Body of pancreas (tissue), 4 donors: ENCODE measurements around the gene RNF213. TPM values are rescaled to one million over a fixed set of nuclear protein-coding genes. Genes with fewer than 3 reads are reported as not detected.

Experiments
- ATAC-seq: fragments of 150-250 bp; one replicate; pipeline ENCODE4 v1.9.1; 2016
- DNase-seq, 4 donors: peaks; one replicate each; pipeline ENCODE4 v3.0.0-alpha.2; 2019
- H3K27ac ChIP-seq, 4 donors: fragments of 200-600 bp; sonication (generic); 1 replicate in 3 of 4; 2 replicates in 1 of 4; pipeline versions ENCODE4 v1.5.1 to v1.6.1; 2016 to 2019; ENCODE audit warnings: mild to moderate bottlenecking in 1 of 4, mixed read lengths in 1 of 4, moderate library complexity in 1 of 4
- H3K27me3 ChIP-seq, 2 donors: fragments of 200-600 bp; sonication (generic); one replicate each; pipeline ENCODE4 v1.6.0; 2016; ENCODE audit warnings: mild to moderate bottlenecking in 1 of 2
- H3K36me3 ChIP-seq, 2 donors: fragments of 200-600 bp; sonication (generic); replicated peaks in 1 of 2; 2 replicates each; pipeline ENCODE4 v1.5.1; 2016; ENCODE audit warnings: low read depth in 2 of 2; ENCODE audit not compliant: insufficient read depth in 1 of 2
- H3K4me1 ChIP-seq: fragments of 200-600 bp; sonication (generic); one replicate; pipeline ENCODE4 v1.6.0; 2016
- H3K4me3 ChIP-seq, 2 donors: fragments of 200-600 bp; sonication (generic); 1 replicate in 1 of 2; 2 replicates in 1 of 2; pipeline ENCODE4 v1.5.1; 2016 to 2019
- H3K9me3 ChIP-seq, 3 donors: fragments of 200-600 bp; sonication (generic); 1 replicate in 2 of 3; 2 replicates in 1 of 3; pipeline ENCODE4 v1.5.1; 2016
- CTCF ChIP-seq, 7 experiments: fragments of 450-650 bp in 4 of 7; fragments of 200-600 bp in 3 of 7; sonication (generic) in 3 of 7; IDR thresholded peaks; one replicate each; pipeline ENCODE4 v1.5.1; 2016 to 2019; ENCODE audit warnings: antibody characterized with exemption in 7 of 7
- POLR2A ChIP-seq, 3 donors: fragments of 450-650 bp; IDR thresholded peaks; one replicate each; pipeline ENCODE4 v1.6.1; 2016; ENCODE audit warnings: antibody characterized with exemption in 3 of 3, mild to moderate bottlenecking in 2 of 3
- WGBS, 2 donors: methylation state at CpG; one replicate each; pipeline ENCODE4 v1.1.5; 2017; 5-methylcytosine and 5-hydroxymethylcytosine counted together
- intact Hi-C: fragments of 100-400 bp; cut with DNase I; formaldehyde crosslinking; loops from one replicate; pipeline ENCODE4 v1.15.1; 2023
- microRNA-seq, 2 donors: library from miRNA; unstranded; fragments of <30 nt; microRNA quantifications; one replicate each; pipeline ENCODE4, GENCODE V29; 2016; ENCODE audit warnings: borderline number of aligned reads in 2 of 2, borderline replicate concordance in 2 of 2
- small RNA-seq: library from RNA; depleted of rRNA; stranded (forward); fragments of <200 nt; gene quantifications from one replicate; pipeline ENCODE3, GENCODE V24; 2016
- total RNA-seq, 2 donors: library from RNA; depleted of rRNA; stranded (reverse); fragments of >200 nt; gene quantifications; one replicate each; pipeline ENCODE4 v1.1.0, GENCODE V29; 2016

The RNF213 gene
- total RNA-seq, 2 donors from 2014 or later: 60.7 to 69.5 TPM

DNA sequence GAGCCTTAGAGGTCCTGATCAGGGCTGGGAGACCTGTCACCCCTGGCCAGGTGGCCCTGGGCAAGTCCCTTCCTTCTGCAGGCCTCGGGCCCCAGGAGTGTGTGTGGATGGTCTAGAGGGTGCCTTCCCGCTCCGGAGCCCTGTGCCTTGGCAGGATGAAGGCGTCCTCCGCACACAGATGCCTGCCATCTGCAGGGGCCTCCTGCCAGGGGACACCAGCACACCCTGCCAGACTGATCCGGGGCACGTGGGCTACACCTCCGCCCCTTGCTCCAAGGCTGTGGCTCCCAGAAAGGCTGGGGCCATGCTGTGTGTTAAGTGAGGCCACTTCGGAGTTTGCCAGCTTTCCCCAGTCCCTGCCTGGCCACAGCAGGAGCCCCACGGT lies 185.1 kb downstream of the RNF213 start:
- Histone ChIP-seq H3K4me3 (no peak overlapping the region), H3K27me3 (no peaks in the 10 kb centered on the region), H3K4me1 (peaks cover 20% of the 10 kb centered on the region), H3K27ac (peak overlapping the region in 1 of 4 donors; percentile 29), H3K36me3 (no peaks in the 10 kb centered on the region), H3K9me3 (no peaks in the 10 kb centered on the region)
- TF ChIP-seq POLR2A (IDR thresholded peaks at IDR 0.05) (no peak), CTCF (IDR thresholded peaks at IDR 0.05) (no peak)
- intact Hi-C loops: no loop called here
- ATAC-seq (no peak), DNase-seq (no peak)
- WGBS, 2 donors: 67% methylated on average over 9 of the region's 10 CpGs; no CpG with 5 or more reads in 1 of the 2 donors

- intact Hi-C loops: no loop called here
- peak overlapping the region in 2 of 4 donors; percentile 29 to 49 for H3K27ac ChIP-seq
- H3K36me3 ChIP-seq: no peaks in the 10 kb centered on the region
- ATAC-seq: peak; percentile 59
- H3K4me3 ChIP-seq: no peak overlapping the region
- TF ChIP-seq CTCF (IDR thresholded peaks at IDR 0.05) (no peak), POLR2A (IDR thresholded peaks at IDR 0.05) (no peak)
- DNase-seq: peak in 3 of 4 donors; percentile 47 to 71 (median 56)
- WGBS, 2 donors: 29 to 44% methylated on average over 8 to 12 of the region's 12 CpGs
- H3K9me3 ChIP-seq: no peaks in the 10 kb centered on the region
- peaks cover 20% of the 10 kb centered on the region for H3K4me1 ChIP-seq
- no peaks in the 10 kb centered on the region for H3K27me3 ChIP-seq
These were observed 186.2 kb downstream of the RNF213 start for GRCh38 chr17:80446645-80447405.

GRCh38 chr17:80447790-80448189 lies 187.1 kb downstream of the RNF213 start:
- H3K27ac ChIP-seq: no peak overlapping the region
- peaks cover 21% of the 10 kb centered on the region for H3K4me1 ChIP-seq
- no peak for ATAC-seq
- no peak for TF ChIP-seq POLR2A (IDR thresholded peaks at IDR 0.05)
- no peak for TF ChIP-seq CTCF (IDR thresholded peaks at IDR 0.05)
- H3K36me3 ChIP-seq: no peaks in the 10 kb centered on the region
- WGBS, 2 donors: 88% methylated on average over 4 of the region's 4 CpGs; no CpG with 5 or more reads in 1 of the 2 donors
- no peak for DNase-seq
- H3K27me3 ChIP-seq: no peaks in the 10 kb centered on the region
- intact Hi-C loops: no loop called here
- H3K4me3 ChIP-seq: no peak overlapping the region
- H3K9me3 ChIP-seq: no peaks in the 10 kb centered on the region

Small RNA genes within 50 kb of the gene (microRNA-seq; reads per million reads assigned to microRNA genes)
- gene MIR4730: 0 reads per million in 2 donors

Small RNA genes within 50 kb of the gene (small RNA-seq; reads per million reads assigned to genes)
- not detected for gene MIR4730

Other genes with a start within 250 kb of the RNF213 start
- gene TBC1D16, start 225.0 kb upstream of the RNF213 start, total RNA-seq: 10 to 100 TPM; 21.0 to 37.2 TPM
- gene CCDC40, start 224.2 kb upstream of the RNF213 start, total RNA-seq: 10 to 100 TPM in 1 of 2 donors, 1 to 10 TPM in 1; 2.9 to 13.5 TPM
- 10 to 100 TPM; 63.0 to 93.9 TPM for gene GAA, start 159.3 kb upstream of the RNF213 start, total RNA-seq
- gene EIF4A3, start 113.7 kb upstream of the RNF213 start, total RNA-seq: 10 to 100 TPM; 16.8 to 40.7 TPM
- not detected for gene CARD14, start 90.8 kb upstream of the RNF213 start, total RNA-seq
- 10 to 100 TPM; 29.6 to 42.8 TPM for gene SGSH, start 40.5 kb upstream of the RNF213 start, total RNA-seq
- gene SLC26A11, start 40.4 kb upstream of the RNF213 start, total RNA-seq: 10 to 100 TPM in 1 of 2 donors, 1 to 10 TPM in 1; 7.5 to 11.5 TPM
- 10 to 100 TPM in 1 of 2 donors, 1 to 10 TPM in 1; 8.3 to 17.5 TPM for gene ENDOV, start 154.3 kb downstream of the RNF213 start, total RNA-seq
- under 1 TPM in 1 of 2 donors, not detected in 1; 0.26 TPM for gene NPTX1, start 215.8 kb downstream of the RNF213 start, total RNA-seq